Measurements from ENCODE around the gene PARS2.

DNA sequence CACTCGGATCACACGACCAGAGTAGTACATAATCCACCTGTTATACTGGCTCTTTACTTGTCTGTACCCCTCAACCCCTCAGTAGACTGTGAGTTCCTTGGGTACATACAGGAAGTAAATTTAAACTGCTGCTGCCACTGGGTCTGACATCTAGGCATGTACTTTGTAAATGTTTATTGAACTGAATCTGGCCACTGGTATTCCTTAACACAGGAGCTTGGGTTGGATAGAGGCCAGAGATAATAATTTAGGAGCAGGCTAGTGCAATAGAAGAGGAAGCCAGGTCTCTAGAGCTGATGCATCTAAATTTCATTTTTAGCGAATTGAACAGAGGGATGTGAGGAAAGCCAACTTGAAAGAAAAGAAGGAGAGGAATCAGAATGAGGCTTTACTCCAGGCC, 36.3 kb downstream of the PARS2 start:
- TF ChIP-seq POLR2AphosphoS5 (IDR thresholded peaks at IDR 0.05): no peak
- no peak for TF ChIP-seq CTCF (IDR thresholded peaks at IDR 0.05)

All from upper lobe of left lung (tissue), 4 donors.